ENCODE data around the gene RNF10.
A peak's percentile ranks its signal among the peaks of the same experiment; 100 is the strongest.
"Not testable (repeated sequence)": the region's sequence is repeated elsewhere in the genome, so short reads cannot be mapped to it uniquely, and the experiment has no call there.

RNF10 gene

GRCh38 chr12:120581998-120582397, 47.8 kb downstream of the RNF10 start:
- DNase-seq: peak; percentile 67

GRCh38 chr12:120583478-120584030, 49.4 kb downstream of the RNF10 start:
- peak; percentile 94 for DNase-seq

GRCh38 chr12:120584343-120585149, 50.4 kb downstream of the RNF10 start:
- DNase-seq: peak; percentile 87

- no peak for DNase-seq
Measured at GRCh38 chr12:120586206-120586605, 52.0 kb downstream of the RNF10 start.

- DNase-seq: no peak
Measured at GRCh38 chr12:120586860-120587259, 52.7 kb downstream of the RNF10 start.

- no peak for DNase-seq
Measured at GRCh38 chr12:120588371-120588770, 54.2 kb downstream of the RNF10 start.

- no peak for DNase-seq
Measured at GRCh38 chr12:120588948-120589930, 55.1 kb downstream of the RNF10 start.

- no peak for DNase-seq
Measured at GRCh38 chr12:120590741-120591407, 56.7 kb downstream of the RNF10 start.

GRCh38 chr12:120592121-120593049, 58.2 kb downstream of the RNF10 start:
- DNase-seq: no peak

GRCh38 chr12:120596901-120597300, 62.7 kb downstream of the RNF10 start:
- DNase-seq: no peak

GRCh38 chr12:120597861-120598260, 63.7 kb downstream of the RNF10 start:
- DNase-seq: no peak

GRCh38 chr12:120598674-120599463, 64.7 kb downstream of the RNF10 start:
- DNase-seq: no peak

GRCh38 chr12:120599672-120600552, 65.8 kb downstream of the RNF10 start:
- DNase-seq: no peak

- not testable (repeated sequence) for DNase-seq
Measured at GRCh38 chr12:120602416-120602815, 68.3 kb downstream of the RNF10 start.

- DNase-seq: no peak
Measured at GRCh38 chr12:120610560-120610959, 76.4 kb downstream of the RNF10 start.

- not testable (repeated sequence) for DNase-seq
Measured at GRCh38 chr12:120611534-120611933, 77.4 kb downstream of the RNF10 start.

- DNase-seq: no peak
Measured at GRCh38 chr12:120614848-120615247, 80.7 kb downstream of the RNF10 start.

- not testable (repeated sequence) for DNase-seq
Measured at GRCh38 chr12:120617193-120617592, 83.0 kb downstream of the RNF10 start.

GRCh38 chr12:120617767-120618166, 83.6 kb downstream of the RNF10 start:
- not testable (repeated sequence) for DNase-seq
